Stomach (tissue), 4 donors: Measurements from ENCODE around the gene UBAC2.

Experiments used
- EP300 ChIP-seq: sonication (generic); formaldehyde crosslinking; IDR thresholded peaks from one replicate; pipeline ENCODE4 v1.6.1; 2017; ENCODE audit warnings: antibody characterized with exemption
- POLR2A ChIP-seq, 4 donors: fragments of 450-650 bp; IDR thresholded peaks; one replicate each; pipeline ENCODE4 v1.6.1; 2016; ENCODE audit warnings: antibody characterized with exemption in 4 of 4, control low read depth in 2 of 4, mild to moderate bottlenecking in 1 of 4, moderate library complexity in 1 of 4
- TF ChIP-seq, protein P1 (sequence below), 7 experiments: fragments of 450-650 bp in 4 of 7; fragments of 200-600 bp in 3 of 7; sonication (generic) in 3 of 7; IDR thresholded peaks; one replicate each; pipeline ENCODE4 v1.5.1; 2016 to 2019; ENCODE audit warnings: antibody characterized with exemption in 7 of 7, control low read depth in 2 of 7, mild to moderate bottlenecking in 1 of 7

DNA sequence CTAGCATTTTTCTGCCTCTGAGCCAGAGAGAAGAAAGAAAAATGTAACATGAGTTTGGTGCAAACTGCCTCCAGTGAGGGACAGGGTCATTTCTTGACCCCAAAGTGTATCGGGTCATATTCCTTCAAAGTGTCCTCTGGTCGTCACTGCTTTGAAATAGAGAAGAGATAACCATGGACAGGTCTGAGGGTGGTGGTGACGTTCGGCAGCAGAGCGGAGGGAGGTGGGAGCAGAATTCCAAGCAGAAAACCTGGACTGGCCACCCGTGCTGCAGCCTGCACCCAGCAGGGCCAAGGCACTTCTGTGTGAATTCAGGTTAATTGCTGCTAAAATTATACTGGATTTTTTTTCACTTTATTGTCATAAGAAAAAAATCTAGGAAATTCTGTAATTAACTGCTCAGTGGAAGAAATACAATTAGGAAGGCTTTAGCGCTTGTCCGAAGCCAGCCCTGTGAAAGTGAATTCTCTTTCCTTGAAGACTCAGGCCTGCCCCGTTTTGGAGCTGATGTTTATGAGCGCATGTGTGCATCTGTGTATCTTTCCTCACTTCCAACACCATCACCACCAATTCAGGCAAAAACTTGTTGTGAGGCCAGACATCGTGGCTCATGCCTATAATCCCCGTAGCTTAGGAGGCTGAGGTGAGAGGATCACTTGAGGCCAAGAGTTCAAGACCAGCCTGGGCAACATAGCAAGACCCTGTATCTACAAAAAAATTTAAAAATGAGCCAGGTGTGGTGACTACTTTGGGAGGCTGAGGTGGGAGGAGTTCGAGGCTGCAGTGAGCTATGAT, 37.9 kb upstream of the UBAC2 start:
- TF ChIP-seq, protein P1, sequence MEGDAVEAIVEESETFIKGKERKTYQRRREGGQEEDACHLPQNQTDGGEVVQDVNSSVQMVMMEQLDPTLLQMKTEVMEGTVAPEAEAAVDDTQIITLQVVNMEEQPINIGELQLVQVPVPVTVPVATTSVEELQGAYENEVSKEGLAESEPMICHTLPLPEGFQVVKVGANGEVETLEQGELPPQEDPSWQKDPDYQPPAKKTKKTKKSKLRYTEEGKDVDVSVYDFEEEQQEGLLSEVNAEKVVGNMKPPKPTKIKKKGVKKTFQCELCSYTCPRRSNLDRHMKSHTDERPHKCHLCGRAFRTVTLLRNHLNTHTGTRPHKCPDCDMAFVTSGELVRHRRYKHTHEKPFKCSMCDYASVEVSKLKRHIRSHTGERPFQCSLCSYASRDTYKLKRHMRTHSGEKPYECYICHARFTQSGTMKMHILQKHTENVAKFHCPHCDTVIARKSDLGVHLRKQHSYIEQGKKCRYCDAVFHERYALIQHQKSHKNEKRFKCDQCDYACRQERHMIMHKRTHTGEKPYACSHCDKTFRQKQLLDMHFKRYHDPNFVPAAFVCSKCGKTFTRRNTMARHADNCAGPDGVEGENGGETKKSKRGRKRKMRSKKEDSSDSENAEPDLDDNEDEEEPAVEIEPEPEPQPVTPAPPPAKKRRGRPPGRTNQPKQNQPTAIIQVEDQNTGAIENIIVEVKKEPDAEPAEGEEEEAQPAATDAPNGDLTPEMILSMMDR (IDR thresholded peaks at IDR 0.05) = no peak
- TF ChIP-seq POLR2A (IDR thresholded peaks at IDR 0.05) = no peak
- no peak for TF ChIP-seq EP300
